Stimulated activated CD8-positive, alpha-beta memory T cell treated with anti-CD3 and anti-CD28 coated beads, Interleukin-12 subunit alpha, Interleukin-12 subunit beta, amount 100 ng/mL, for 4 hours (primary cell): Measurements from ENCODE around the gene RAD1.

Source experiments
- DNase-seq: peaks from one replicate; pipeline ENCODE4 v3.0.0-alpha.2; 2020; ENCODE audit warnings: low read depth

Gene RAD1

GRCh38 chr5:34916518-34916917 is 1.2 kb upstream of the RAD1 start:
- no peak for DNase-seq

- DNase-seq, result no peak
These were observed 520 bp upstream of the RAD1 start for GRCh38 chr5:34915856-34916192.

- DNase-seq, result no peak
These were observed 599 bp downstream of the RAD1 start for GRCh38 chr5:34914671-34915138.

- no peak for DNase-seq
These were observed 2.2 kb downstream of the RAD1 start for GRCh38 chr5:34913072-34913471.

- no peak for DNase-seq
These were observed 9.7 kb downstream of the RAD1 start for GRCh38 chr5:34905564-34905963.

- no peak for DNase-seq
These were observed 12.0 kb downstream of the RAD1 start for GRCh38 chr5:34903260-34903659.

GRCh38 chr5:34900652-34901051 is 14.7 kb downstream of the RAD1 start:
- no peak for DNase-seq

GRCh38 chr5:34899066-34899465 is 16.2 kb downstream of the RAD1 start:
- DNase-seq, result no peak

GRCh38 chr5:34898258-34898895 is 16.9 kb downstream of the RAD1 start:
- DNase-seq, result peak; percentile 22

GRCh38 chr5:34897646-34898045 is 17.7 kb downstream of the RAD1 start:
- no peak for DNase-seq

- DNase-seq, result no peak
These were observed 19.5 kb downstream of the RAD1 start for GRCh38 chr5:34895641-34896419.

GRCh38 chr5:34894716-34895115 is 20.6 kb downstream of the RAD1 start:
- no peak for DNase-seq

GRCh38 chr5:34892414-34892813 is 22.9 kb downstream of the RAD1 start:
- DNase-seq, result no peak

GRCh38 chr5:34891981-34892380 is 23.3 kb downstream of the RAD1 start:
- DNase-seq, result no peak

GRCh38 chr5:34889394-34889793 is 25.9 kb downstream of the RAD1 start:
- no peak for DNase-seq

GRCh38 chr5:34886392-34887119 is 28.7 kb downstream of the RAD1 start:
- no peak for DNase-seq

GRCh38 chr5:34881246-34881645 is 34.1 kb downstream of the RAD1 start:
- DNase-seq, result no peak

GRCh38 chr5:34876275-34876674 is 39.0 kb downstream of the RAD1 start:
- no peak for DNase-seq

GRCh38 chr5:34870382-34870781 is 44.9 kb downstream of the RAD1 start:
- DNase-seq, result no peak

GRCh38 chr5:34869256-34869655 is 46.0 kb downstream of the RAD1 start:
- no peak for DNase-seq

- no peak for DNase-seq
These were observed 46.5 kb downstream of the RAD1 start for GRCh38 chr5:34868791-34869190.

- DNase-seq, result no peak
These were observed 47.6 kb downstream of the RAD1 start for GRCh38 chr5:34867660-34868059.

- no peak for DNase-seq
These were observed 48.3 kb downstream of the RAD1 start for GRCh38 chr5:34866989-34867471.
